Activated T-cell treated with anti-CD3 and anti-CD28 coated beads, Interleukin-2, amount 50 U/mL, for 24 hours (primary cell): ENCODE results near the gene TEX22.
"Not testable (repeated sequence)": the region's sequence is repeated elsewhere in the genome, so short reads cannot be mapped to it uniquely, and the experiment has no call there.

Experiments
- DNase-seq: peaks from one replicate; pipeline ENCODE4 v3.0.0-alpha.2; 2020
- H3K27ac Mint-ChIP-seq: 2 replicates; pipeline ENCODE4 v1.8.0; 2020; ENCODE audit warnings: mild to moderate bottlenecking, mixed read lengths
- H3K27me3 Mint-ChIP-seq: 2 replicates; pipeline ENCODE4 v1.8.0; 2020; ENCODE audit warnings: mixed read lengths
- H3K36me3 Mint-ChIP-seq: 2 replicates; pipeline ENCODE4 v1.8.0; 2020; ENCODE audit warnings: low read depth, mixed read lengths
- H3K4me1 Mint-ChIP-seq: 2 replicates; pipeline ENCODE4 v1.8.0; 2020; ENCODE audit warnings: low read depth, mixed read lengths
- H3K4me3 Mint-ChIP-seq: 2 replicates; pipeline ENCODE4 v1.8.0; 2020; ENCODE audit warnings: mild to moderate bottlenecking, moderate library complexity, mixed read lengths
- H3K9me3 Mint-ChIP-seq: 2 replicates; pipeline ENCODE4 v1.8.0; 2020; ENCODE audit warnings: mixed read lengths

Gene TEX22

GRCh38 chr14:105358140-105358846 is 40.0 kb upstream of the TEX22 start:
- Mint-ChIP-seq H3K9me3 (no peaks in the 10 kb centered on the region), H3K4me1 (peaks cover 9% of the 10 kb centered on the region), H3K27me3 (no peaks in the 10 kb centered on the region), H3K4me3 (no peak overlapping the region), H3K36me3 (peaks cover 9% of the 10 kb centered on the region), H3K27ac (no peak overlapping the region)
- no peak for DNase-seq

DNA sequence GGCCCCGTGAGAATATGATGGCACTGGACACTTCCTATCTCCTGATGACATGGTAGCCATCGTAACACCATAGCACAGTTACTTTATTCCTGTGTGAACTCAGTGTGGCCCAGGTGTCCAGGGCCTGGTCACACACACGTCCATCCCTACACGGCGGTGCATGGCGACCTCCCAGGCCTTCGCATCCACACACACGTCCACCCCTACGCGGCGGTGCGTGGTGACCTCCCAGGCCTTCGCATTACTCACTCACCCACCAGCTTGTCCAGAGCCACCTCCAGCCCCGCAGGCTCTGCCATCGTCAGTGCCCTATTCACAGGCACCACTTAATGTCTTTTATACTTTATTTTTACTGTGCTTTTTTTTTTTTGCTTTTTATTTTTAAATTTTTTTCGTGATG is 39.4 kb upstream of the TEX22 start:
- Mint-ChIP-seq H3K27me3 (no peaks in the 10 kb centered on the region), H3K27ac (no peak overlapping the region), H3K4me3 (no peak overlapping the region), H3K36me3 (peaks cover 9% of the 10 kb centered on the region), H3K9me3 (no peaks in the 10 kb centered on the region), H3K4me1 (peaks cover 15% of the 10 kb centered on the region)
- DNase-seq = no peak

DNA sequence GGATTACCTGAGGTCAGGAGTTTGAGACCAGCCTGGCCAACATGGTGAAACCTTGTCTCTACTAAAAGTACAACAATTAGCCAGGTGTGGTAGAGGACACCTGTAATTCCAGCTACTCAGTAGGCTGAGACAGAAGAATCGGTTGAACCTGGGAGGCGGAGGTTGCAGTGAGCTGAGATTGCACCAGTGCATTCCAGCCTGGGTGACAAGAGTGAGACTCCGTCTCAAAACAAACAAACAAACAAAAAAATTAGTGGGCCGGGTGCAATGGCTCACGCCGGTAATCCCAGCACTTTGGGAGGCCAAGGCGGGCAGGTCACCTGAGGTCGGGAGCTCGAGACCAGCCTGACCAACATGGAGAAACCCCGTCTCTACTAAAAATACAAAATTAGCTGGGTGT is 36.9 kb upstream of the TEX22 start:
- H3K4me1 Mint-ChIP-seq = peaks cover 17% of the 10 kb centered on the region
- H3K27ac Mint-ChIP-seq, H3K27me3 Mint-ChIP-seq, H3K36me3 Mint-ChIP-seq, DNase-seq, H3K4me3 Mint-ChIP-seq, H3K9me3 Mint-ChIP-seq: not testable (repeated sequence)

- Mint-ChIP-seq H3K4me1 (peaks cover 17% of the 10 kb centered on the region), H3K4me3 (no peak overlapping the region), H3K27ac (peak overlapping the region; percentile 12), H3K36me3 (peaks cover 8% of the 10 kb centered on the region), H3K27me3 (no peaks in the 10 kb centered on the region), H3K9me3 (no peaks in the 10 kb centered on the region)
- DNase-seq = peak; percentile 48
Measured at GRCh38 chr14:105363847-105364708, 34.3 kb upstream of the TEX22 start.

- Mint-ChIP-seq H3K9me3 (no peaks in the 10 kb centered on the region), H3K4me3 (no peak overlapping the region), H3K27me3 (no peaks in the 10 kb centered on the region), H3K4me1 (peaks cover 17% of the 10 kb centered on the region), H3K27ac (no peak overlapping the region), H3K36me3 (peaks cover 8% of the 10 kb centered on the region)
- DNase-seq = no peak
Measured at GRCh38 chr14:105365101-105365500, 33.2 kb upstream of the TEX22 start.

- H3K4me3 Mint-ChIP-seq = no peak overlapping the region
- H3K36me3 Mint-ChIP-seq = peaks cover 7% of the 10 kb centered on the region
- no peak for DNase-seq
- H3K4me1 Mint-ChIP-seq = peaks cover 17% of the 10 kb centered on the region
- H3K27me3 Mint-ChIP-seq = no peaks in the 10 kb centered on the region
- H3K9me3 Mint-ChIP-seq = no peaks in the 10 kb centered on the region
- no peak overlapping the region for H3K27ac Mint-ChIP-seq
Measured at GRCh38 chr14:105365681-105366080, 32.7 kb upstream of the TEX22 start.

GRCh38 chr14:105366386-105367074 is 31.8 kb upstream of the TEX22 start:
- Mint-ChIP-seq H3K27me3 (no peaks in the 10 kb centered on the region), H3K4me1 (peaks cover 18% of the 10 kb centered on the region), H3K27ac (no peak overlapping the region), H3K9me3 (no peaks in the 10 kb centered on the region), H3K36me3 (peaks cover 5% of the 10 kb centered on the region), H3K4me3 (no peak overlapping the region)
- no peak for DNase-seq

- Mint-ChIP-seq H3K4me1 (peaks cover 17% of the 10 kb centered on the region), H3K4me3 (no peak overlapping the region), H3K27ac (no peak overlapping the region), H3K9me3 (no peaks in the 10 kb centered on the region), H3K27me3 (no peaks in the 10 kb centered on the region), H3K36me3 (peaks cover 5% of the 10 kb centered on the region)
- DNase-seq = no peak
Measured at GRCh38 chr14:105367116-105368031, 31.0 kb upstream of the TEX22 start.

- Mint-ChIP-seq H3K9me3 (no peaks in the 10 kb centered on the region), H3K27me3 (no peaks in the 10 kb centered on the region), H3K27ac (no peak overlapping the region), H3K36me3 (peaks cover 5% of the 10 kb centered on the region), H3K4me1 (peaks cover 12% of the 10 kb centered on the region), H3K4me3 (no peak overlapping the region)
- DNase-seq = no peak
Measured at GRCh38 chr14:105368032-105368417, 30.3 kb upstream of the TEX22 start.

DNA sequence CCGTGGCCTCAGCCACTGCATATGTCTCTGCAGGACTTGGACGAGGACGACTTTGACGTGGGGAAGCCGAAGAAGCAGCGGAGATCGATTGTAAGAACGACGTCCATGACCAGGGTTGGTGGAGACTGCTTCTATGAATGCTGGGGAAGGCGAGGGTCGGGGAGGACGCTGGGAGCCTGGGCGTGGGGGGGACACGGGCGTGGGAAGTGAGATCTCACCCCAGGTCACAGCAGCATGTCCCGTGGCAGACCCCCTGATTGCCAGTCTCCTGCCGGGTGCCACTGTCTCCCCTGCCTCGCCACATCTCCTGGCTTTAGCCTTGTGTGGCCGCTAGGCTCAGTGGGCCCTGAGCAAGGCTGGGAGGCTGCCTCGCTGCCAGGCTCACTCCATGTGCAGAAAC is 29.9 kb upstream of the TEX22 start:
- H3K4me3 Mint-ChIP-seq = no peak overlapping the region
- no peak overlapping the region for H3K27ac Mint-ChIP-seq
- H3K9me3 Mint-ChIP-seq = no peaks in the 10 kb centered on the region
- peaks cover 8% of the 10 kb centered on the region for H3K4me1 Mint-ChIP-seq
- peaks cover 5% of the 10 kb centered on the region for H3K36me3 Mint-ChIP-seq
- H3K27me3 Mint-ChIP-seq = no peaks in the 10 kb centered on the region
- DNase-seq = no peak

DNA sequence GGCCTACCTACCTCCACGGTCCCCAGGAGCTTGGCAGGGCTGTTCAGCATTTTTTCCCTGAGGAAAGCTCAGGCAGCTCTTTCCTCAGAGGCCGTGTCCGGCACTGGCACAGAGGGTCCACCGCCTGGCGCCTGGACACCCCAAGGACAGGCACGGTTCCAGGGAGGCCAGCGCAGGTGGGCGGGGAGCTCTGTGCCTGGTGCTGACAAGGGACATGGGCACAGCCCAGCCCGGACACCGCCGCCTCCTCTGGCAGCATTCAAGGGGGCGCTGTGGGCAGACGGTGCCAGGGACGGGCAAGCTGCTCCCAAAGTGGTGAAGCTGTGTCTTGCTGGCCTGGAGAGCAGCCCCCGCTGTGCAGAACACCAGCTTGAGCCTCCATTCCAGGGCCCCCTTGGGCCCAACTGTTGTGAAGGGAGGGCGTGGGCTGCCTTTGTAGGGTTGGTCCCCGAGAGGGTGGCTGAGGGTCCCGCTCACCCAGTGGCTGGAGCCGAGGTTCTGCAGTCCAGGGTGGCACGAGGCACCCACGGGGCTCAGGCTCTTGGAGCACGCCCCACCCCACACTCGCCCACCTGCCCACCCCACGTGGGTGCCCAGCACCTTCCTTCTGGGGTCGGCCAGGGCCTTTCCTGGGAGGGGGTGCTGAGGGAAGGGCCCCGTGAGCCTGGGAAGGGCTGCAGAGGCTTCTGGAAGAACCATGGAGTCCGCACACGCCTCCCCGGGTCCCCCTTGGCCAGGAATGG is 29.3 kb upstream of the TEX22 start:
- Mint-ChIP-seq H3K27me3 (no peaks in the 10 kb centered on the region), H3K4me1 (peaks cover 2% of the 10 kb centered on the region), H3K4me3 (no peak overlapping the region), H3K9me3 (no peaks in the 10 kb centered on the region), H3K27ac (no peak overlapping the region), H3K36me3 (peaks cover 5% of the 10 kb centered on the region)
- DNase-seq = no peak

GRCh38 chr14:105369653-105370040 is 28.7 kb upstream of the TEX22 start:
- Mint-ChIP-seq H3K4me3 (no peak overlapping the region), H3K27me3 (no peaks in the 10 kb centered on the region), H3K27ac (no peak overlapping the region), H3K4me1 (peaks cover 1% of the 10 kb centered on the region), H3K36me3 (peaks cover 5% of the 10 kb centered on the region), H3K9me3 (no peaks in the 10 kb centered on the region)
- DNase-seq = no peak

GRCh38 chr14:105374389-105374788 is 23.9 kb upstream of the TEX22 start:
- no peak overlapping the region for H3K4me3 Mint-ChIP-seq
- H3K27me3 Mint-ChIP-seq = no peaks in the 10 kb centered on the region
- peaks cover 11% of the 10 kb centered on the region for H3K4me1 Mint-ChIP-seq
- DNase-seq = no peak
- no peak overlapping the region for H3K27ac Mint-ChIP-seq
- no peaks in the 10 kb centered on the region for H3K9me3 Mint-ChIP-seq
- no peaks in the 10 kb centered on the region for H3K36me3 Mint-ChIP-seq
